GM19043 (cell line): Measurements from ENCODE around the gene GRWD1.

ENCODE experiments used
- ATAC-seq: cut with Tn5 transposase; IDR thresholded peaks from one replicate; pipeline ENCODE4 v1.9.1; 2021; ENCODE audit warnings: low read depth; ENCODE audit not compliant: unreplicated experiment

The GRWD1 gene

GRCh38 chr19:48421548-48421947 lies 24.2 kb upstream of the GRWD1 start:
- no peak for ATAC-seq

- ATAC-seq: no peak
These were observed 21.0 kb upstream of the GRWD1 start for GRCh38 chr19:48424694-48425219.

DNA sequence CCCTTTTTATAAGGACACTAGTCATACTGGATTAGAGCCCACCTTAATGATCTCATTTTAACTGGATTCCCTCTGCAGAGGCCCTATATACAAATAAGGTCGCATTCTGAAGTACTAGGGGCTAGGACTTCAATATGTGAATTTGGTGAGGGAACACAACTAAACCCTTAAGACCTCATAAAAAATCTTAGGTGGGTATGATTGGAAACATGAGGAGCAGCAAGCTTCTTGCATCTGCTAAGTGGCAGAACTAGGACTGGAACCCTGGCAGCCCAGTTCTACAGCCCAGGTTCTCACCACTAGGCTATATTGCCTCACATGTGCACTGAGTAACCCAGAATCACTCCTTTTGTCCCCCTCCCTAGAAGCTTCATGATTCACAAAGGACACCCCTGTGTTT lies 17.1 kb upstream of the GRWD1 start:
- ATAC-seq: no peak

DNA sequence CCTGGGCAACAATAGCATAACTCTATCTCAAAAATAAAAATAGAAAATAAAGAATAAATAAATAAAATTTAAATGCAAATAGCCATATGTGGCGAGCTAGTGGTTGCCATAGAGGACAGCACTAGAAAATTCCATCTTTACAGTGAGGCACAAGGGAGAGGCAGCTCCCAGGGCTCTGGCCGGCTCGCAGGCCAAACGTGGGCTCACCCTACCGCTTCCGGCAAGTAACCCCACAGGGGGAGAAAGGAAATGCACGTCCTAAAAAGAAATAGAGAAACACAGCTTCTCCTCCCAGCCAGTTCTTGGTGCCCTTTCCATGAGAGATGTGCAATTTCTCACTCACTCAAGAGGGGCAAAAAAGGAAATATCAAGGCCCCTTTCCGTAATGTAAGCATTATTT lies 12.4 kb upstream of the GRWD1 start:
- ATAC-seq: no peak

- ATAC-seq: no peak
These were observed 9.2 kb upstream of the GRWD1 start for GRCh38 chr19:48436586-48436985.

DNA sequence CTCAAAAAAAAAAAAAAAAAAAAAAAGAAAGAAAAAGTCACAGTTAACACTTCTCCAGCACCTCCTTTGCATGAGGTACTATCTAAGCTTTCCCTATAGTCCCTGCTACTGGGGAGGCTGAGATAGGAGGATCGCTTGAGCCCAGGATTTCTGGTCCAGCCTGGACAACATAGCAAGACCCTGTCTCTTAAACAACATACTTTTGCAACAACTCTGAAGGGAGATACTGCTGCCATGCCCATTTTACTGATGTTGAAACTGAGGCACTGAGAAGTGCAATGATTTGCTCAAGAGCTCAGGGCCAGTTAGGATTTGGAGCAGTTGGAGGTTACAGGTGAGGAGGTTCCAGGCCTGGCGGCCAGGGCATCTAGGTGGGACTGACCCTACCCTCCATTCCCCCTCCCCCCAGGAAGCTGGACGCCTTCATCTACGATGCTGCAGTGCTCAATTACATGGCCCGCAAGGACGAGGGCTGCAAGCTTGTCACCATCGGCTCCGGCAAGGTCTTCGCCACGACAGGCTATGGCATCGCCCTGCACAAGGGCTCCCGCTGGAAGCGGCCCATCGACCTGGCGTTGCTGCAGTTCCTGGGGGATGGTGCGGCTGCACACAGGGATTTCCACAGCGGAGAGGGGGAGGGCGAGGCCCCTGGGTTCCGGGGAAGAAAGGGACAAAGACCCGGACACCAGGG lies 4.3 kb upstream of the GRWD1 start:
- ATAC-seq: no peak

DNA sequence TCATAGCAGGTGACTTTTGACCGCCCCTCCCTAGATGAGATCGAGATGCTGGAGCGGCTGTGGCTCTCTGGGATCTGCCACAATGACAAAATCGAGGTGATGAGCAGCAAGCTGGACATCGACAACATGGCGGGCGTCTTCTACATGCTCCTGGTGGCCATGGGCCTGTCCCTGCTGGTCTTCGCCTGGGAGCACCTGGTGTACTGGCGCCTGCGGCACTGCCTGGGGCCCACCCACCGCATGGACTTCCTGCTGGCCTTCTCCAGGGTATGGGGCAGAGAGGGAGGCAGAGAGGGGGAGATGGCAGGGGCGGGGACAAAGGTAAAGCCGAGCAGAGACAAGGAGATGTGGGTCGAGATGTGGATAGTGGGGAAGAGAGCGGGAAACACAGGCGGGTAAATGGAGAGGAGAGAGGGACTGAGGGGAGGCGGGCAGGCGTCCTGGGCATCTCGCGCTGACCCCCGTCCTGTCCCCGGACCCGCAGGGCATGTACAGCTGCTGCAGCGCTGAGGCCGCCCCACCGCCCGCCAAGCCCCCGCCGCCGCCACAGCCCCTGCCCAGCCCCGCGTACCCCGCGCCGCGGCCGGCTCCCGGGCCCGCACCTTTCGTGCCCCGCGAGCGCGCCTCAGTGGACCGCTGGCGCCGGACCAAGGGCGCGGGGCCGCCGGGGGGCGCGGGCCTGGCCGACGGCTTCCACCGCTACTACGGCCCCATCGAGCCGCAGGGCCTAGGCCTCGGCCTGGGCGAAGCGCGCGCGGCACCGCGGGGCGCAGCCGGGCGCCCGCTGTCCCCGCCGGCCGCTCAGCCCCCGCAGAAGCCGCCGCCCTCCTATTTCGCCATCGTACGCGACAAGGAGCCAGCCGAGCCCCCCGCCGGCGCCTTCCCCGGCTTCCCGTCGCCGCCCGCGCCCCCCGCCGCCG lies 3.4 kb upstream of the GRWD1 start:
- ATAC-seq: no peak

DNA sequence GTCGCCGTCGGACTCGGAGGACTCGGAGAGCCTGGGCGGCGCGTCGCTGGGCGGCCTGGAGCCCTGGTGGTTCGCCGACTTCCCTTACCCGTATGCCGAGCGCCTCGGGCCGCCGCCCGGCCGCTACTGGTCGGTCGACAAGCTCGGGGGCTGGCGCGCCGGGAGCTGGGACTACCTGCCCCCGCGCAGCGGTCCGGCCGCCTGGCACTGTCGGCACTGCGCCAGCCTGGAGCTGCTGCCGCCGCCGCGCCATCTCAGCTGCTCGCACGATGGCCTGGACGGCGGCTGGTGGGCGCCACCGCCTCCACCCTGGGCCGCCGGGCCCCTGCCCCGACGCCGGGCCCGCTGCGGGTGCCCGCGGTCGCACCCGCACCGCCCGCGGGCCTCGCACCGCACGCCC lies 2.5 kb upstream of the GRWD1 start:
- ATAC-seq: no peak

DNA sequence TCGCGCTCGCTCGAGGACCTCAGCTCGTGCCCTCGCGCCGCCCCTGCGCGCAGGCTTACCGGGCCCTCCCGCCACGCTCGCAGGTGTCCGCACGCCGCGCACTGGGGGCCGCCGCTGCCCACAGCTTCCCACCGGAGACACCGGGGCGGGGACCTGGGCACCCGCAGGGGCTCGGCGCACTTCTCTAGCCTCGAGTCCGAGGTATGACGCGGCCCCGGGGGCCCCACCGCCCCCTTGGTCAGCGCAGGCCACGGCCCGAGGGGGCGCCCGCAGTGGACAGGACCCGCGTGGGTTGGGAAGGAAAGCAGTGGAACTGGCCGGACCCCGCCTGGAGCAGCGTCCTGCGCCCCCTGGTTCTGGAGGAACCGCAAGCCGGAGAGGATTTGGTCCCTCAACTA lies 2.1 kb upstream of the GRWD1 start:
- ATAC-seq: no peak

DNA sequence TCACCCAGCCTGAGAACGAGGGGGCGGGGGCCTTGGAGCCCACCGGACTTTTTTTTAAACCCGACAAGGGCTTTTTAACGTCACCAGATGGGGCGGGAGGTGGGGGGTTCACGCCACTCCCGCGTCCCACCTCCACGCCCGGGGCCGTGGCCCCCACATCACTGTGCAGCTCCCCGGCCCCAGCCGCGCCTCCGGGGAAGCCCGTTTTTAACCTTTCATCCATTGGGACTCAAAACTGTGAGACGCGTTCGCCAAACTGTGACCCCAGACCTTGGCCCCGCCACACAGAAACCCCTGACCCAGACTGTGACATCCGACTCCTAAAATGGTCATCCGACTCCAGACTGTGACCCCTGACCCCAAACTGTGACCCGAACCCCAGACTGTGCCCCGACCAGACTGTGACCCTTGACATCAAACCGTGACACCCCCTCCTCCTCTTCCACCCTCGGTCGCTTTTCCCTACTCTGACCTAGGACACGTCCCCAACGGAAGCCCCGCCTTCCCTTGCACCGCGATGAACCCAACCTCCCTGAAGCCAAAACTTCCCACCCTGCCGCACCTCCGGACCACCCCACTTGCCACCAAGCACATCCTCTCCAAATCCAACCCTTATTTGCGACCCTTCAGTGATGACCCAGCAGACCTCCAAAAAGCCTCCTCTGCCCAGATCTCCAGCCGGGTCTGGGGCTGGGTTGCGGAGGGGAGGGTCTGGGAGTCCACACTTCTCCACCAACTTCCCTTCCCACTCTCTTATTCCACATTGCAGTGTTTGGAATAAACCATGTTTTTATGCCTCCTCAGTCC lies 1.5 kb upstream of the GRWD1 start:
- ATAC-seq: no peak

GRCh38 chr19:48444936-48445200 lies 915 bp upstream of the GRWD1 start:
- ATAC-seq: no peak

DNA sequence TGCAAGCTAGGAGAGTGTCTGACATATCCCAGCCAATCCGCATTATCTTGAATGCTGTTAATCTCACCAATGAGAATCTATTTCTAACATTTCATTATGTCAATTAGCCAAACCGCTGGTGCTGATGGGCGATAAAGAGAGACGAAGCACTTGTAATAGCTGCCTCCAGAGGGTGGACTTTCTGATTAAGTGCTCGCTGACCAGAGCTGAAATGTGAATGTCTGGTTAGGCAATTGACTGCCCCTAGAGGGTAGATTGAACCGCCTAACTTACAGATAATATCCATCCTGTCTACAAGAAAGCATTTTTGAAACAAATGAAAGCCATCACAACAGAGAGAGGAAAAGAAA lies 552 bp upstream of the GRWD1 start:
- peak; percentile 25 for ATAC-seq

DNA sequence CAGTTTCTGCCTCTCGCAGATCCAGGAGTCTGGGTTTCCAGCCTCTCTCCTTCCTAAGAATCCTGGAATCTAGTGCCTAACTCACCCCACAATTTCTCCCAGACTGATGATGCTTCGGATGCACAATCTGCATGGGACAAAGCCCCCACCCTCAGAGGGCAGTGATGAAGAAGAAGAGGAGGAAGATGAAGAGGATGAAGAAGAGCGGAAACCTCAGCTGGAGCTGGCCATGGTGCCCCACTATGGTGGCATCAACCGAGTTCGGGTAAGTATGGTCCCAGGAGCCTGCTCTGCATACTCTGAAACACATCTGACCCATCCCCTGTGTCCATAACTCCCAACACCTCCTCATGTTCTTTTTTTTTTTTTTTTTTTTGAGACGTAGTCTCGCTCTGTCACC lies 796 bp downstream of the GRWD1 start:
- ATAC-seq: no peak

GRCh38 chr19:48448563-48448962 lies 2.8 kb downstream of the GRWD1 start:
- no peak for ATAC-seq

DNA sequence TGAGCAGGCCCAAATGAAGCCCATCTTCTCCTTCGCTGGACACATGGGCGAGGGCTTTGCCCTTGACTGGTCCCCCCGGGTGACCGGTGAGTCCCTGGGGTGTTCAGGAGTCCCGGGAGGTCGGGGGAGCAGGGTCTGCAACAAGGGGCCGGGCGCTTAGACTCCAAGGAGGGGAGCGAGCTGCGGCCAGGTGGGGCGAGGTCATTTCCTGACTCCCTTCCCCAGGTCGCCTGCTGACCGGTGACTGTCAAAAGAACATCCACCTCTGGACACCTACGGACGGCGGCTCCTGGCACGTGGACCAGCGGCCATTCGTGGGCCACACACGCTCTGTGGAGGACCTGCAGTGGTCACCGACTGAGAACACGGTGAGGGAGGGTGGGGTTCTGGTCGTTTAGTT lies 4.7 kb downstream of the GRWD1 start:
- no peak for ATAC-seq

DNA sequence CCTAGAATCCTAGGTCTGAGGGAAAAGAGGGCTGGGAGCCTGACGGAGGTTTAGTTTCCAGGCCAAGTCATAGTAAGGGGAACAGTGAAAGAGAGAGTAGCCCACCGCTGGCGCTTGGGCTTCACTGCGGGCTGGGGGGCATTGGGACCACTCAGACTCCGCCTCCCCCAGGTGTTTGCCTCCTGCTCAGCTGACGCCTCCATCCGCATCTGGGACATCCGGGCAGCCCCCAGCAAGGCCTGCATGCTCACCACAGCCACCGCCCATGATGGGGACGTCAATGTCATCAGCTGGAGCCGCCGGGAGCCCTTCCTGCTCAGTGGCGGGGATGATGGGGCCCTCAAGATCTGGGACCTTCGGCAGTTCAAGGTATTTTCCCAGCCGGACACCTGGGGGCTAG lies 5.1 kb downstream of the GRWD1 start:
- ATAC-seq: no peak

GRCh38 chr19:48451624-48452023 lies 5.8 kb downstream of the GRWD1 start:
- no peak for ATAC-seq

- no peak for ATAC-seq
These were observed 6.8 kb downstream of the GRWD1 start for GRCh38 chr19:48452289-48453190.

GRCh38 chr19:48454150-48454730 lies 8.5 kb downstream of the GRWD1 start:
- ATAC-seq: no peak
